OCI-M1 (cell line): ENCODE measurements around the gene PLA2G7.

Experiments
- DNase-seq: peaks from one replicate; lab custom pipeline; 2025; lab: John Stamatoyannopoulos, UW

The PLA2G7 gene

DNA sequence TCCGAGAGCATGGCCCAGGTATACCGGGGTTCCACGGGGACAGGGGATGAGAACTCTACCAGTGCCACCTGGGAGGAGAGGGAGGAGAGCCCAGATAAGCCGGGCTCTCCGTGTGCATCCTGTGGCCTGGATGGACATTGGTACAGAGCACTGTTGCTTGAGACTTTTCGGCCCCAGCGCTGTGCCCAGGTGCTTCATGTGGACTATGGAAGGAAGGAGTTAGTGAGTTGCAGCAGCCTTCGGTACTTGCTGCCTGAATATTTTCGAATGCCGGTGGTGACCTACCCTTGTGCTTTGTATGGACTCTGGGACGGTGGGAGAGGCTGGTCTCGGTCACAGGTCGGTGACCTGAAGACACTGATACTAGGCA, 46.2 kb downstream of the PLA2G7 start:
- DNase-seq: no peak

GRCh38 chr6:46688117-46688965, 46.8 kb downstream of the PLA2G7 start:
- no peak for DNase-seq

- no peak for DNase-seq
These were observed 47.5 kb downstream of the PLA2G7 start, which contains the start of gene TDRD6 for GRCh38 chr6:46687619-46688097. Gene TDRD6, plus strand, starts transcription at chr6:46687885. Its CDS starts 244 bp downstream, at chr6:46688129.

DNA sequence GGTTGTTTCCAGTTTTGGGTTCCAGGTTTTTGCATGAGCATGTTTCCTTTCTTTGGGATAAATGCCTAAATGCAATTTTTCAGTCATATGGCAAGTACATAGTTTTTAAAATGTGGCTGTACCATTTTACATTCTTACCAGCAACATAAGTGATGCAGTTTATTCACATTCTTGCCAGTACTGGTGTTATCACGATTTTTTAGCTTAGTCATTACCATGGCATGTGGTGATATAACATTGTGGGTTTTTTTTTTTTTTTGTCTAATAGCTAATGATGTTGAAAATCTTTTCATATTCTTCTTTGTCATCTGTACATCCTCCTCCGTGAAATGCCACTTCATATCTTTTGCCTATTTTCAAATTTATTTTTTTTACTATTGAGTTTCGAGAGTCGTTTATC, 50.4 kb downstream of the PLA2G7 start:
- DNase-seq: peak; percentile 36

- DNase-seq: peak; percentile 46
These were observed 57.9 kb downstream of the PLA2G7 start for GRCh38 chr6:46677314-46677654.

DNA sequence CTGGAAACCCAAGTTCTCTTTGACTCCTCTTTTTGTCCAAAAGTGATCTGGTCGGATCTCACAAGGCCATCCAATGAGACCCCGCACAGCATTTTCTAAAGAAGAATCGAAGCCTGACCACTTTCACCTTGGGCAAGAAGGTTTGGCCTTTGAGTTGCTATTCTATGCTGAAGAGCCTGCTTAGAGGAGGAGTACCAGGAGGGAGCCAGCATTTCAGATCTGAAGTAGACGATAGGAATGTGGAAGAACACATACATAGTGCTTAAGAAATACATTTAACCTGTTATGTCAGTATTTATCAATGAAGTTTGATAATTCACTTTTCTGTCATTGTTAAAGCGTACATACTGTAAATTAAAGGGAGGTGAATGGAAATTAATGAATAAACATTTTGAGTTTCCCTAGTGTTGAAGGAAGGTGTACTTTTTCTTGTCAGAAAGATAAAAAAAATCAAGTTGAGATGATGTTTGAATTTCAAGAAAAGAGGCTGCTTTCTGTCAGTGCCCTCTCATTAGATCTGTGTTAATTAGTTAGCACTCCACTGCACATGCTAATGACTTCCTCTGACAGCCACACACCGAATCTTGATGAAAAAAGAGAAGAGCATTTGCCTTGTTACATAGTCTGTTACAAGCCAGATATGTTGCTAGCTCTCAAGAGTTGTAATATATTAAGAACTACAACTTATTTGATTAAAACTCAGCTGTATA, 58.4 kb downstream of the PLA2G7 start:
- DNase-seq: no peak

GRCh38 chr6:46674410-46674809, 60.8 kb downstream of the PLA2G7 start:
- DNase-seq: no peak

DNA sequence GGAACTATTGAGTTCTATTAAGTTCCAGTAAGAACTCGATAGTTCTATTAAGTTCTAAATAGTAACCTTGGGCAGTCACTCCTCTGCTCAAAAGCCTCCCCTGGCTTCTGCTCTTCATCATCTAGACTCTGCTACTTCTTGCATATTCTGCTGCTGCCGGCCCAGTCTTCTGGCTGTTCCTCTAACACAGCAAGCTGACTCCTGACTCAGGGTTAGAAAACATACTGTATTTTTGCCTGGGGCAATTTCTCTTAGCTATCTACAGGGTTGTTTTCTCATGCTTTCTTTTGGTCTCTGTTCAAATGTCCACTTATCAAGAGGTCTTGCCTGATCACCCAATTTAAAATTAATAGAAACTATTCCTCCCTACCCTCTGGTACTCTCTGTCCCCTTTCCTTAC, 67.8 kb downstream of the PLA2G7 start:
- no peak for DNase-seq

DNA sequence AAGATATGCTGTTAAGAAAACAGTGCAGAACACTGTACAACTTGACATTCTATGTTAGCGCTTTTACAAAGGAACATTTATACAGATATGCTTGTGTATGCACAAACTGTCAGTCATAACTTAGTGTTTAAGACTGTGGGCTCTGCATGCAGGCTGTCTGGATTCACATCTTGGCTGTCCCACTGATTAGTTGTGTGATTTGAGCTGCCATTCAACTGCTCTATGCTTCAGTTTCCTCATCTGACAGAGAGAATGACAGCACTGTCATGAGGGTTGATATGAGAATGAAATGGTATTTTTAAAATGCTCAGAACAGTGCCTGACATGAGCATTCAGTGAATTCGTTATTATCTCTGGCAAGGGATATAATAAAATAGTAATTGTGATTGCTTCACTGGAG, 73.7 kb downstream of the PLA2G7 start:
- DNase-seq: no peak

GRCh38 chr6:46657642-46658041, 77.5 kb downstream of the PLA2G7 start:
- no peak for DNase-seq

- DNase-seq: peak; percentile 74
These were observed 79.4 kb downstream of the PLA2G7 start for GRCh38 chr6:46655803-46656202.
